GM19328 (cell line): ENCODE results near the gene ADA.

Experiments
- ATAC-seq: cut with Tn5 transposase; IDR thresholded peaks from one replicate; pipeline ENCODE4 v1.9.1; 2021; ENCODE audit warnings: mild to moderate bottlenecking, moderate library complexity; ENCODE audit not compliant: unreplicated experiment

Gene ADA

DNA sequence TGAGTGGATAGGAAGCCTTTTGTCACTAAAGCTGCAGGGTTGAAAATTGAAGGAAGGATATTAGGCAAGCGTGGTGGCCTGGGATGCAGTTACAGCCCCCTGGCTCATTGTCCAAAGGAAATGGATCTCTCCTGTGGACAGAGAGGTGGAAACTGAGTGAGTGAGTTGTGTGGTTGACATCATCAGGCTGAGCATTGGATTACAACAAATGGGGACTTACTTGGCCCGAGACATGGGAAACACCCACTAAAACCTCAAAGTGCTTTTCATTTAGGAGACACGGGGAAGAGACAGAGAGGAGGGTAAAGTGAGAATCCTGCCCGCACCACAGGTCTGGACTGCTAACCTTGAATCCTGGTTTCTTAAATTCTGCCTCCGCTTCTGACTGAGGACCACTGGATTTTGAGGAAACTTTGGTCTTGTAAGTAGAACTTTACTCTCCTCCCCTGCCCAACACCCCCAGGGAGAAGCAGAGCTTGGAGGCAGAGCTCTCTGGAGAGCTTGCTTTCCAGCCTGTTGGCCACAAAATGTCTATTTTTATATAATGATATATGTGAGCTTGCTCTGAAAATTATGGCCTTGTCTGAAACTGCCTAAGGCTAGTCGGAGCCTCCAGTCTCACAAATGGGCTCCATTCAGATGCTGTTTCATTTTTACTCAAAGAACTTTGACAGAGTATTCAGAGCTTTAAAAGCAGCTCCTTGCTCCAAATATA lies 69.0 kb downstream of the ADA start, which contains the start of gene PKIG:
PKIG (plus strand) TSS at position 269 of the 715 bp plus-strand sequence. CDS start 31,978 bp downstream, outside the sequence.
- ATAC-seq: no peak

- no peak for ATAC-seq
Measured at GRCh38 chr20:44581515-44581914, 70.0 kb downstream of the ADA start.

GRCh38 chr20:44580581-44581268 lies 70.8 kb downstream of the ADA start:
- ATAC-seq: no peak

- ATAC-seq: no peak
Measured at GRCh38 chr20:44579313-44580081, 72.0 kb downstream of the ADA start.

DNA sequence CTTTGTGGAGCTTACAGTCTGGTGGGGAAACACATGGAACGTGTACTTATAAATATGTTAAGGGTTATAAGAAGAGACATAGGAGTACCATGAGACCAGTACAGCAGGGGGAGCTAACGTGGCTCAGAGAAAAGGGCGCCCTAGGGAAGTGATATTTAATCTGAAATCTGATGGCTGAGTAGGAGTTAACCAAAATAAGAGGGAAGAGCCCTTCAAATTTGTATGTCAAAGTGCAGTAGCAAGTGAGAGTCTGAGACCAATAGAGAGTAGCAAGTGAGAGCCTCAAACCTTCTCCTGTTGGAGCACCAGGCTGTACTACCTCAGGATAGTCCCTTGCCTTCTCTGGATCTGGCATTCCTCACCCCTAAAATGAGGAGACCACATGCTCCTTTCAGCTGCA lies 75.2 kb downstream of the ADA start:
- ATAC-seq: no peak

GRCh38 chr20:44574372-44574771 lies 77.1 kb downstream of the ADA start:
- ATAC-seq: no peak

- ATAC-seq: no peak
Measured at GRCh38 chr20:44573501-44573869, 78.0 kb downstream of the ADA start.

GRCh38 chr20:44572551-44573500 lies 78.7 kb downstream of the ADA start:
- no peak for ATAC-seq

GRCh38 chr20:44571362-44571988 lies 80.0 kb downstream of the ADA start:
- no peak for ATAC-seq

DNA sequence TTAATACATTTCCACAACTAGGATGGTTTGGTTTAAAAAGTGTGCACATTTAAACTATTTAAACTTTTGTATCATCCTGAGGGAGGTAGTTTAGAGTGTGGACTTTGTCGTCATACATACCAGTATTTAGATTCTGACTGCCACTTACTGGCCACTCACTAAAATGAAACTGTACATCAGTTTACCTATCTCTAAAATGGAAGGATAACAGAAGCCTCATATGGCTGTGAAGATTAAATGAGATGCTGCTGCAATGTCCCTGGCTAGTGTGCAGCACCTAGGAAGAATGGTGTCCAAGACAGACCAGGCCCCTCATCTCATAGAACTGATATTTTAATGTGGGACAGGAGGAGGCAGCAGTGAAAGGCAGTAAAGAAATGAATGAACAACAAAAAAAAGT lies 81.1 kb downstream of the ADA start:
- no peak for ATAC-seq
